ENCODE data around the gene CYB561A3.

The CYB561A3 gene

DNA sequence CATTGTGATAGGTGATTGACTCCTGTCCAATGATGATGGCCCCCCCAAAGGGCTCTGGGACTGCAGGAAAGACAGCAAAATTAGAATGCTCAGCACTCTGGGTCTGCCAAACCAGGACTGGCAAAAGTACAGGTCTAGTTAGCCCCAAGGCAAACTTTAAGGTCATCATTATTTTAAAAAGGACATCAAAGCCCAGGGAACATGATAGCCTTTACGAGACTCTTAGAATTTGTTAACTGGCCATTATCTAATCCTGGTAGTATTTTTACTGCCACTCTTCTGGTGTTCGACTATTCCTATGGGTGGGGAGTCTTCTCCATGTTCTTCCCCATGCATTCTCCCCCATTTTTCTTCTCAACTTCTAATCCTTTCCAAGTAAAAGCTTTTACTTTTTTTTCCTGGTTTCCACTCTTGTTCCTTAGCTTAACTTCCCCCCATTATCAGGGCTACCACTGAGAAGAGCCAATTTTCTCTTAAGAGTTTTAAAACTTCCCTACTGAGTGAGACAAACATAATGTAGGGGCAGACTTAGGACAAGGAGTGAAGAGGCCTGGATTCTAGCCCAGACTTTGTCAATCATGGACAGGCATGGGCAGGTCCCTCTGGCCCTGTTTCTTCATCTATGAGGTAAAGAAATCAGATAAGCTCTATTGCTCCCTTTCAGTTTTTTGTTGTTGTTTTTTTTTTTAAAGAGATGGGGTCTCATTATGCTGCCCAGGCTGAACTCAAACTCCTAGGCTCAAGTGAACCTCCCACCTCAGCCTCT, 35.9 kb downstream of the CYB561A3 start:
- DNase-seq (ENCODE audit: low read depth) = no peak

DNA sequence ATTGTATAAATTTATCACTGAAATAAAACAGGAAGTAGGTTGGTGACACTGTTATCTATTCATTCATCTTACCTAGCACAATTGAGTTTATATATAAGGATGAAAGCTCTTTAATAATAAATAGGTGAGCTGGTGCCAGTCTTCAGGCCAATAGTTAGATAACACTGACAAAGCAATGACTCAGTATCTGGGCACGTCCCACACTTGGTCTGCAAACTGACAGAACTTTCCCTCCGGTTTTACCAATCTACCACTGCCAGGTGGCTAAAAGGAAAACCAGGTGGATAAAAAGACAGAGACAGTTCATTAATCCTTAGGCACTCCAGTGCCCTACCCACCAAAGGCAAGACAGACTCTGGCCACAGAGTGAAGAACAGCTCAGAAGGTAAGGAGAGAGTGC, 46.4 kb downstream of the CYB561A3 start:
- DNase-seq (ENCODE audit: low read depth) = no peak

- DNase-seq (ENCODE audit: low read depth) = no peak
Observed at GRCh38 chr11:61310749-61311148, 50.9 kb downstream of the CYB561A3 start.

- no peak for DNase-seq (ENCODE audit: low read depth)
Observed at GRCh38 chr11:61309739-61310138, 51.9 kb downstream of the CYB561A3 start.

GRCh38 chr11:61309141-61309540, 52.5 kb downstream of the CYB561A3 start:
- no peak for DNase-seq (ENCODE audit: low read depth)

GRCh38 chr11:61307354-61307753, 54.3 kb downstream of the CYB561A3 start:
- no peak for DNase-seq (ENCODE audit: low read depth)

DNA sequence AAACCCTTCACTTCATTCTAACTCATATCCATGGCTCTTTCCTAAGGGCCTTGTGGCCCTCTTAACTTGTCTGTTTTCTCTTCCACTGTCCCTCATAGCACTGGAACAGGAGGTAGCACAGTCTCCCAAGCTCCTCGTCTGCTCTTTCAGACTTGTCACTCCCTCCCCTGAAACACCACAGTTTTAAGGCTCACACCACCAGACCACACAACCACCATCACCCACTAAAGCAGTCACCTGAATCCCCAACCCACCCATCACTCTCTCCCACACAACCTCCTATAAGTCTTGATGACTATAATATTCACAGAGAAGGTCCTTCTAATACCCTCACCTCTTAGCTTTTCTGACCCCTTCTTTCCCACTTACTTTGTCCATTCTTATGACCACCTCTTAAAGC, 55.5 kb downstream of the CYB561A3 start:
- no peak for DNase-seq (ENCODE audit: low read depth)

GRCh38 chr11:61305417-61305816, 56.3 kb downstream of the CYB561A3 start:
- no peak for DNase-seq (ENCODE audit: low read depth)

- DNase-seq (ENCODE audit: low read depth) = no peak
Observed at GRCh38 chr11:61303725-61304124, 58.0 kb downstream of the CYB561A3 start.

- no peak for DNase-seq (ENCODE audit: low read depth)
Observed at GRCh38 chr11:61302550-61302949, 59.1 kb downstream of the CYB561A3 start.
